NCI-H2171 treated with DMSO at 0.1 percent for 48 hours (cell line): ENCODE measurements around the gene WIPF3.
"Not testable (repeated sequence)": the region's sequence is repeated elsewhere in the genome, so short reads cannot be mapped to it uniquely, and the experiment has no call there.

Source experiments
- DNase-seq: peaks from one replicate; lab custom pipeline; 2025; lab: John Stamatoyannopoulos, UW

Gene WIPF3

GRCh38 chr7:29881724-29882123, 75.4 kb downstream of the WIPF3 start:
- peak; percentile 18 for DNase-seq

GRCh38 chr7:29882481-29882880, 76.2 kb downstream of the WIPF3 start:
- no peak for DNase-seq

- DNase-seq: peak; percentile 85
Measured at GRCh38 chr7:29883462-29884398, 77.4 kb downstream of the WIPF3 start.

GRCh38 chr7:29884399-29885272, 78.3 kb downstream of the WIPF3 start:
- DNase-seq: peak; percentile 83

GRCh38 chr7:29885626-29886025, 79.3 kb downstream of the WIPF3 start:
- peak; percentile 91 for DNase-seq

GRCh38 chr7:29886827-29887226, 80.5 kb downstream of the WIPF3 start:
- peak; percentile 14 for DNase-seq

- no peak for DNase-seq
Measured at GRCh38 chr7:29888006-29888405, 81.7 kb downstream of the WIPF3 start.

- DNase-seq: no peak
Measured at GRCh38 chr7:29889288-29889687, 83.0 kb downstream of the WIPF3 start.

GRCh38 chr7:29890251-29890650, 83.9 kb downstream of the WIPF3 start:
- DNase-seq: no peak

- not testable (repeated sequence) for DNase-seq
Measured at GRCh38 chr7:29890786-29891185, 84.5 kb downstream of the WIPF3 start.

GRCh38 chr7:29891766-29892165, 85.5 kb downstream of the WIPF3 start:
- no peak for DNase-seq

- no peak for DNase-seq
Measured at GRCh38 chr7:29892231-29892630, 85.9 kb downstream of the WIPF3 start.

GRCh38 chr7:29893351-29893965, 87.2 kb downstream of the WIPF3 start:
- DNase-seq: no peak

- no peak for DNase-seq
Measured at GRCh38 chr7:29894256-29894655, 87.9 kb downstream of the WIPF3 start.

- DNase-seq: no peak
Measured at GRCh38 chr7:29895559-29895958, 89.3 kb downstream of the WIPF3 start.

GRCh38 chr7:29896685-29897411, 90.5 kb downstream of the WIPF3 start:
- DNase-seq: no peak

GRCh38 chr7:29898301-29898700, 92.0 kb downstream of the WIPF3 start:
- DNase-seq: no peak

- no peak for DNase-seq
Measured at GRCh38 chr7:29900745-29901144, 94.4 kb downstream of the WIPF3 start.

GRCh38 chr7:29906200-29907022, 100.1 kb downstream of the WIPF3 start:
- DNase-seq: no peak

- no peak for DNase-seq
Measured at GRCh38 chr7:29914180-29914579, 107.9 kb downstream of the WIPF3 start.
